ENCODE measurements around the gene VSTM2B.

The VSTM2B gene

DNA sequence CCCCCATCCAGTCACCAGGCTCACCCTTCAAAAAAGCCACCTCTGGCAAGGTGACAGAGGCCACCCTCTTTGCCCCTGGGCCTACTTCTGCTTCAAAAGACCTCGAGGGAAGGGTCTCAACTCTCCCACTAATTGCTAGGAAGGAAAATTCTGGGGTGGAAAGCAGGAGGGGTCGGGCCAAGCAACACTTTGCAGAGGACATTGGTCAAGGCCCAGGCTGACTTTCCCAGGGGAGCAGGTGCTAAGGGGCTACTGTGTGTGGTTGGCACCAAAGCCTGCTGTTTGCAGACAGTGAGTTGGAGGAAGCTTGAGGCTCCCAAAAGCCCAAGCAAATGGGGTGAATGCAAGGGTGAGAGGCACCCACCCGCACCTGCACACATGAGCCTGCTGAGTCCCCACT lies 28.6 kb upstream of the VSTM2B start:
- no peak for DNase-seq (ENCODE audit: low read depth)

DNA sequence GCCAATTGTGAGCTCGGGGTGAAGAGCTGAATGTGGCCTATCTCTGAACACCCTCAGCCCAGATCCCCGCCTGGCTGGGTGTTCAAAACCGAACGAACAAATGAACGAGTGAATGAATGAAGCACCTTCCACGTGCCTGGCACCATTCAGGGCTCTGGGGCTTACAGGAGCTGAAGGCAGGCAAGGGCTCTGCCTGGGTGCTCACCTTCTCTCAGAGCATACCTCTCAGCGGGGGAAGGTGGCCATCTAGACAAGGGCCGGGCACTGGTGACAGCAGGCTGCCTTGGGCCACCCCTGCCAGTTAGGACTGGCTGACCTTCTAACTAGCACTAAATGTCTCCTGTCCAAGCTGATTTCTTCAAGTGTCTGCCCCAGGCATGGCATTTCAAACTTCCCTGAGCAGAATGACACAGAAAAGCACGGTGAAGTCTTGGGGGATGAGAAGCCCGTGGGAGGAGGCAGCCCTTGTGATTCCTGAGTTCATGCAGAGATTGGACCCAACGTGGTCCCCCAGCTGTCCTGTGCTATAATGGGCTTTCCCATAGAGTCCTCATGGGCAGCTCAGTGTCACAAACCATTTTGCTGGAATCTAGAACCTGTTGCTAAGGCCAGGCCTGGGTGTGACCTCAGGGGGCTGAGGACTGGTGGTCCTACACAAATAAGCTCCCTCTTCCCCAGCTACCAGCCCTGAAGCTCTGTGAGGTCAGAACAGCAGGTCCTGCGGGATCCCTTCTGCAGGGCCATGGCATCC lies 27.9 kb upstream of the VSTM2B start:
- no peak for DNase-seq (ENCODE audit: low read depth)

DNA sequence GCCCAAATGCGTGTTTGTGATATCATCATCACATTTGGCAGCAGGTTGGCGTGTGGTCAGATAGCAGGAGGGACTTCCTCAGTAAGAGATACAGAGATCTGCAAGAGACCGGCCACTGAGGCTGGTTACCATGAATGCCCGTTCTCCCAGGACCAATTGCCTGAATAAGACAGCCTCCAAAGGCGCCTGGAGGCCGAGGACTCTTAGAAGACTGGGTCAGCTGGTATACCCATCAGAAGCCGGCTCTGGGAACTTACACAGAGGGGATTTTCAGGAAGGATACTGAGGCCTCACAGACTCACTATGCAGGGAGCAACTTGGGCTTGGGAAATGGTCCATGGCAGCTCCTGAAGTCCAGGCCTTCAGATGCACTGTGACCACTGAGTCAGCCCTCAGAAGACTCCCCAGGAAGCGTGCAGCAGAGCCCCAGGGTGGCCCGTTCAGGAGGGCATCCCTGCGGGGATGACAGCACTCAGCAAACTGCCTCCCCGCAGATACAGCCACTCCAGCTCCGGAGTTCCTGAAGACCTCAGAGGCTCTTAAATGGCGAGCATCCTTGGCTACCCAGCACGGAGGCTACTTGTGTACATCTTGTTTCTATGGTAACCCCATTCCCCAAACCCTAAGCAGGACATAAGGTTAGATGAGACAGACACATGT lies 26.4 kb upstream of the VSTM2B start:
- DNase-seq (ENCODE audit: low read depth) = no peak

DNA sequence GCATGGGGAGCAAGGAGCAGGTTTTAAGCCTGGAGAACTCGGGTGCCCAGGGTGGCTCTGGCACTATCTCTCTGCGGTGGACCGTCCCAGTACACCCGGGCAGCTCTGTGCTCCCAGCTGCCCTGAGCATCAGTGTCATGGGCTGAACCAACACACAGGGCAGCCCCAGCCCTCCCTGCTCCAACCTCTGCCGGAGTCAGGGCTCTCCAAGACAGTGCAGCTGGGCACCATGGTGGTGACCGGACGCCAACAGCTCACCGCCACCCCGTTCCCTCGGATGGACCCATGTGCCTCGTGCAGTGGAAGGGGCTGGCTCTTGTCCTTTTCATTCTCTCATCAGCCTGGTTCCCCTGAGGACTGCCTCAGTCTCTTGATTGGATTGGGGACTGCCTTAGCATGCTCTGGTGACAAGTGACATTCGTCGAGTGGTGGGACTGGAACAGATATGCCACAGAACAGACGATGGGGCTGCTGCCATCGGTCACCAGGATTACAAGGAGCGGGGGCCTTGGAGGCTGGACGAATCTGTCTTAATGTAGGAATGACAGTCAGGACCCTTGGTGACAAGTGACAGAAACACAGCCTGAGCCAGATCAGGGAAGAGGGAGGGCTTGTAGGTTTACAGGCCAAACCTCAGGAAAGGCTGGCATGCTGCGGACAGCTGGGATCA lies 25.7 kb upstream of the VSTM2B start:
- DNase-seq (ENCODE audit: low read depth) = no peak

DNA sequence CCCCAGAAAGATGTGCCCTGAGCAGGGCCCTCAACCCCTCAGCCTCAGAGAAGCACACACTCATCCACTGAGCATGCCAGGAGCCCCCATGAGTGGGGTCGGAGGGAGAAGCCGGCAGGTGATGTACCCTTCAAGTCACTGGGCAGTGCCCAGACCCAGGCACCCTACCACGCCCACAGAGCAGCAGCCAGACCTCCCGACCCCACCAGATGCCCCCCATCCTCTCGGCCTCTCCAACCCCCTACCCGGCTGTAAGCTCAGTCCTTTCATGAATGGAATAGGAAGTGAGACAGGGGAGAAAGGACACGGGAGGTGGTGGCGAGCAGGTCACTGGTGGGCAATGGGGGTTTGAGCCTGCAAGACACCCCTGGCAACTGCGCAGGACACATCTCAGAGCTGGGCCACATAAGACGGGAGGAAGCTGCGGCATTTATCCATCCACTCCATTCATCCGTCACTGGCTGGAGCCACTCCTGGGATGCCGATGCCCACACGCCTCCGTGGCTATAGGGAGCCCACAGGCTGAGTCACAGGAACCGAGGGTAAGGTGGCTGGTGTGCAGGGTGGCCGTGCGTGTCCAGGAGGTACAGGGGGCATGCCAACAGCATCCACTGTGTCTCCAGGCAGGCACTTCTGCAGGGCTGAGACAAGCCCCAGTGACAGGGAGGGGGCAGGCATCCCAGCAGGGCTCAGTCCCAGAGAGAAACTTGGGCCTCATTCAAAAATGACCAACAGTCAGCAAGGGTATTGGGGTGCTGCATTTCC lies 23.8 kb upstream of the VSTM2B start:
- DNase-seq (ENCODE audit: low read depth) = no peak

DNA sequence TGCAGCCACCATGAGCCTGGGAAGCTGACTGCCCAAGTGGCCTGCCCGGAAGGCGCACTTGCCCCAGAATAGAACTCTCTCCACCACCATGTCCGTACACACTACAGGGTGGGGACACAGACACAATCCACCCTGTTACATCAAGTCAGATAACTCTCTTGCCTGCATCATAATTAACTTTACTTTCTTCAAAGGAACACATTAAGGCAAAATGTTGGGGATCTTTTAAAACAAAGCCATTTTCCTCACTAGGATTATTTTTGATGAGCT lies 23.3 kb upstream of the VSTM2B start:
- DNase-seq (ENCODE audit: low read depth) = no peak

DNA sequence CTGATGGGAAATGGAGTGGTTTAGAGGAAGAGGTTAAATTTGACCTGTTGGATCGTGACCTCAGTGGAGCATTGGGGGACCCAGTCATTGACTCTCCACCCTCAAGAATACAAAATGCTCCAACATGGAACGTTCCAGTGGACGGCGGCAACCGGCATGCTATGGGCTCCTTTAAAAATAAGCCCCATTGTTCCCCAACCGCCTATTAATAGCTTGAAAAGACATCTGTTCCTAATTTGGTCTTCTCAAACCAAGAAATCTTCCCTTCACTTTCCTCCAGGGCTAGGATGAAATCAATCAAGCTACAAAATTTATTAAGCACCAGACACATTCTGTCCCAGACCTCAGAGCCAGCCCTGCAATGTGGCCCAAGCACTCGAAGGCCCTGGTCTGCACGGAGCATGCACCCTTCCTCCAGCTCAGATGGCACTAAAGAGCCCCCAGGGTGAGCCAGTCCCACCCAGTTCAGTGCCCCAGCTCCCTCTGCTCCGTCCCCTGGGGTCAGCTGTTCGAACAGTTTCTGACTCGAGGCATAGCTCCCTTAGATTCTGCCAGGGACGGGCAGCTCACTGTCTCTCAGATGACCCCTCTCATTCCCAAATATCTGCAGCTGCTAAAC lies 22.5 kb upstream of the VSTM2B start:
- DNase-seq (ENCODE audit: low read depth) = no peak

DNA sequence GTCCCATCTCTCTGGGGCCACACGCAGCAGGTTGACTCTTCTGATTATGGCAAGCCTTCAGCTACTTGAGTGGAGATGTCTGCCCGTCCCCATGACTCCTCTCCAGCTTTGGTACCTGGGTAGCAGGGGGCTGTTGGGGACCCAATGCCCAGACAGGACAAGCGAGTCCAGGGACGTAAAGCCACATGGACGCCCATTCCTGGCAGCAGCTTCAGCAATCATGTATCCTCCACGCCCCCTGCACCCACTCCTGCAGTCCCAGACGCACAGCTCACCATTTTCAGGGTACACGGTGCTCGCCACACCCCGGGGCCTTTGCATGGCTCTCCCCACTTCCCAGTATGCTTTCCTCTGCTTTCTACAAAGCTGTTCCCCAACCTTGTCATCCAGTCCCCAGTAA lies 22.0 kb upstream of the VSTM2B start:
- DNase-seq (ENCODE audit: low read depth) = no peak

DNA sequence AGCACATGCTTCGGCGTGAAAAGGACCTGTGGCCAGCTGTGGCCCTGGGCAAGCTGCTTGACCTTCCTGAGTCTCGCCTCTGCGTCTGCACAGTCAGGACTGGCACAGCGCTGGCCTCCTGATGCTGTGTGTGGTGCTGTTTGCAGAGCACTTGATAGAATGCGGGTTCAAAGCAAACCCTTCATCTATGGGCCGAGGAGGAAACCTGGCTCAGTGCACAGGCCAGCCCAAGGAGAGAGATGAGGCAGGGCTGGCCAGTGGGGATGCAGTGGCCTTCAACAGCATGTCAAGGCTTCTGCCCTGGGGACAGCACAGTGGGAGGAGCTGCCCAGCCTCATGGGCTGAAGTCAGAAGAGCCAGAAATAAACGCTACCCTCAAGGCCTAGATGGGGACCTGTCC lies 21.3 kb upstream of the VSTM2B start:
- DNase-seq (ENCODE audit: low read depth) = no peak

DNA sequence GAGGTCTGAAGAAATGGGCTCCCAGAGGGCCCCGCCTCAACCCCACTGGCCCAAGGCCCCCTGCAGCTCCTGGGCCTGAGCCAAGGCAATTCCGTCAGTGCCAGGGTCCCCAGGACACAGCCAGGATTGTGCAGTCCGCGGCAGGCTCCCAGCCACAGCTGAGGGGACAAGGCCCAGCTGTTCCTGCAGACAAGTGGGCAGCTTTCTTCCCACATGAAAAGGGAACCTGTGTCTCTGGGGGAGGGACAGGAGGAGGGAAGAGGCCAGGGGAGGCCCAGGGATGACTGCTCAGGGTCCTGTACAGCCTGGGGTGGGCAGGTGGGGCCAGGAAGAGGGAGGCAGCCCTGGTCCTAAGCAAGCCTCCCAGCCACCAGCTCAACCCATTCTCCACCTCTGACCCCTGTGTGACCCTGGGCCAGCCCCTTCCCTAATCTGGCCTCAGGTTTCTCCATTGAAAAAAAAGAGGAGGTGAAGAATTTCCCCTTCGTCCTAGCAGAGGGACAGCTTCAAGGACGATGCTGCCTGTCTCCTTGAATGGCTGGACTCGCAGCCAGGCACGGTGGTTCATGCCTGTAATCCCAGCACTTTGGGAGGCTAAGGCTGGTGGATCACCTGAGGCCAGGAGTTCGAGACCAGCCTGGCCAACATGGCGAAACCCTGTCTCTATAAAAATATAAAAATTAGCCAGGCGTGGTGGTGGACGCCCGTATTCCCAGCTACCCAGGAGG lies 20.5 kb upstream of the VSTM2B start:
- no peak for DNase-seq (ENCODE audit: low read depth)

DNA sequence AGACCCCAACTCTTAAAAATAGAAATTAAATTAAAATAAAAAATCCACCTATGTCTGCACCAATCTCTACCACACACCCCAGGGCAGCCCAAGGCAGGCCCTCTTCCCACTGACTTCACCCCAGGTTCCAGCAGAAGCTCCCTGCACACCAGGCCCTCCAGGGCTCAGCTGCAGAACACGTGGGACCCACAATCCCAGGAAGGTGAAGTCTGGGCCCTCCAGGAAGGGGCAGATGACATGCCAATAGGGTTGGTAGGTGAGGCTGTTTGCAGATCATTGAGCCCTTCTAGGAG lies 19.2 kb upstream of the VSTM2B start:
- no peak for DNase-seq (ENCODE audit: low read depth)

DNA sequence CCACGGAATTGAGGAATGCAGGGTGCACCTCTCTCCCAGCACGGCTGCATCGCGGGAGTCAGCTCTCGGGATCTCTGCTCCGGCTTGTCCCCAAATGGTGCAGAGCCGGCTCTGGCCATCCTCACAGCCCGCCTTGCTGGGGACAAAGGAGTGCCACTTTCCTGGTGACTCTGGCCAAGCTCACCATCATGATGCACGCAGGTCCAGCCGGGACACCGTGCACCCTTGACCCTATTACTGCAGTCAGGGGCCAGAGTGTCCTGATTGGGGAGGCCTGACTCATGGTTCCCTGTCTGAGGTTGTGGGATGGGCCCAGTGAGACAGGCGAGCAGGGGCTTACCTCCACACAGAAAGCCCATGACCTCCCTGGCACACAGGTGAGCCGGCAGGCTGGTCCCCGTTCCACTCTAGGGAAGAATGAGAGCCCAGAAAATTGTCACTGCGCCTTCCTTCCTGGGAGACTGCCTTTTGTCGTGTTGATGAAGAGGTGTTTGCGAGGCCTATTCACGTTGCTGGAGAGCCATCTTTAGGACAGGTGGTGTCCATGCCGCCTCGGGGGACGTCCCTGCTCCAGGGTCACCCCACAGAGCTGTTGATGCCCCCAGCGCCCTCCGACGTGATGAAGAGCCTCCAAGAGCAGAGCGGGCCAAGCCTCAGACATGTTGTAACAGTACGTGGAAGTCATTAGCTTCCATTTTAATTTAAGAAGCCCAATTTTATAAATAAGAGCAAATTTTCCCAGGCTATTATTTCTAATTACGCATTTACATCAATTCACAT lies 18.5 kb upstream of the VSTM2B start:
- DNase-seq (ENCODE audit: low read depth) = no peak

DNA sequence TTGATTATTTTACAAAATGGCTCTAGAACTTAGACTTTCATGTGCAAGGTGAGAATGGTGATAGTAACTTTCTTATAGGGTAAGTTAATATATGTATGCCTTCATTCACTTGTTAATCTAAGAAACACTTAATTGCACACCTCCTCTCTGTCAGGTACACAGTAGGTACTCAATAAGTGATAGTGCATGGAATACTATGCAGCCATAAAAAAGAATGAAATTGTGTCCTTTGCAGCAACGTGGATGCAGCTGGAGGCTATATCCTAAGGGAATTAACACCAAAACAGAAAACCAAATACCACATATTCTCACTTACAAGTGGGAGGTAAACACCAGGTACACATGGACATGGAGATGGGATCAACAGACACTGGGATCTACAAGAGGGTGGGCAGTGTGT lies 17.6 kb upstream of the VSTM2B start:
- DNase-seq (ENCODE audit: low read depth) = no peak

DNA sequence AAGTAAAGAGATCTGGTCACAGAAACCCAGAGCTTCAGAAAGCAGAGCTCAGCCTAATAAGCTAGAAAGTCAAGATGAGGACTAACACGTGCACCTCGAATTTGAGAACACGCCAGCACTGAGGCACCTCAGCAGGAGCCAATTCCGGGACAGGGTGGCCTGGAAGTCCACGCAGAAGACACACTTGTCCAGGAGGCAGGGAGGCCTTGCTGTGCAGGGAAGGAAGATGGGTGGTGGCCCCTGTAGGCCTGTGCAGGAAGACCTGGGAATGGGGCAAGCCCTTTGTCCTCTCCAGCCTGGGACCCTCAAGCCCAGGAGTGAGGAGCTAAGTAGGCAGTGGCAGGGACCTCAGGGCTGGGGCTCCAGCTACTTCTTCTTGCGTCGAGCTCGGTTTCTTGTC lies 16.3 kb upstream of the VSTM2B start:
- DNase-seq (ENCODE audit: low read depth) = no peak

DNA sequence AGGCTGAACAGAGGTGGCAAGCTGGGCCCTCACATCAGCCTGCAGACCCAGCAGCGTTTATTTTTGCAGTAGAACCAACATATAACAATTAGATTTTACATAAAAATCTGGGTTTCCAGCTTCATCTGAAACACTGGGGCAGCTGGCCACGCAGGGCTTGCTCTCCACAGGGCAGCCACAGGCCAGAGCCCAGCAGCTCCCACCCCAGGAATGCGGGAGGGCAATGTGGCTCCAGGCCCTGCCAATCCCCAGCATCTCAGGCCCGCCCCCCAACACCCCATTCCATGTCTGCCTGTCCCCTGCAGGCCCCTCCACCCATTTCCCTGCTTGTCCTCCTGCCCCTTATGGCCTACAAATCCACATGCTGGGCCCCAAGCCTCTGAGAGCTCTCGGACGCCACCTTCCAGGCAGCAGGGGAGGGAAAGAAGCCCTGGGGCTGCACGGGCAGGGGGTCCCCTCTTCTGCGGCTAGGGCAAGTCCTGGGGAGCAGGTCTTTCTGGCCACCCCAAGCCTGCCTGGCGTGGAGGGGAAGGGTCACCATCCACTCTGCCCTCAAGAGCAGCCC lies 15.0 kb upstream of the VSTM2B start:
- DNase-seq (ENCODE audit: low read depth) = no peak

DNA sequence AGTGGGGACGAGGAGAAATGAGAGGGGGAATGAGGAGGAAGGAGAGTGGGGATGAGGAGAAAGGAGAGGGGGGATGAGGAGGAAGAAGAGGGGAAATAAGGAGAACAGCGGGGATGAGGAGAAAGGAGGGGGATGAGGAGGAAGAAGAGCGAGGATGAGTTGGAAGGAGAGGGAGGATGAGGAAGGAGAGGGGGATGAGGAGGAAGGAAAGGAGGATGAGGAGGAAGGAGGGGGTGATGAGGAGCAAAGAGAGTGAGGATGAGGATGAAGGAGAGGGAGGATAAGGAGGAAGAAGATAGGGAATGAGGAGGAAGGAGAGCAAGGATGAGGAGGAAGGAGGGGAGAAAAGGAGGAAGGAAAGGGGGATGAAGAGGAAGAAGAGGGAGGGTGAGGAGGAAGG lies 14.0 kb upstream of the VSTM2B start:
- no peak for DNase-seq (ENCODE audit: low read depth)

DNA sequence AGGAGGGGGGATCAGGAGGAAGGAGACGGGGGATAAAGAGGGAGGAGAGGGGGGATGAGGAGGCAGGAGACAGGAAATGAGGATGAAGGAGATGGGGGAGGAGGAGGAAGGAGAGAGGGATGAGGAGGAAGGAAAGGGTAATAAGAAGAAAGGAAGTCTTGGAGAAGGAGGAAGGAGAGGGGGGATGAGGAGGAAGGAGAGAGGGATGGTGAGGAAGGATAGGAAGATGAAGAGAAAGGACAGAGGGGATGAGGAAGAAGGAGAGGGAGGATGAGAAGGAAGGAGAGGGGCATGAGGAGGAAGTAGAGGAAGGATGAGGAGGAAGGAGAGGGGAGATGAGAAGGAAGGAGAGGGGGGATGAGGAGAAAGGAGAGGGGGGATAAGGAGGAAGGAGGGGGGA lies 13.0 kb upstream of the VSTM2B start:
- no peak for DNase-seq (ENCODE audit: low read depth)

DNA sequence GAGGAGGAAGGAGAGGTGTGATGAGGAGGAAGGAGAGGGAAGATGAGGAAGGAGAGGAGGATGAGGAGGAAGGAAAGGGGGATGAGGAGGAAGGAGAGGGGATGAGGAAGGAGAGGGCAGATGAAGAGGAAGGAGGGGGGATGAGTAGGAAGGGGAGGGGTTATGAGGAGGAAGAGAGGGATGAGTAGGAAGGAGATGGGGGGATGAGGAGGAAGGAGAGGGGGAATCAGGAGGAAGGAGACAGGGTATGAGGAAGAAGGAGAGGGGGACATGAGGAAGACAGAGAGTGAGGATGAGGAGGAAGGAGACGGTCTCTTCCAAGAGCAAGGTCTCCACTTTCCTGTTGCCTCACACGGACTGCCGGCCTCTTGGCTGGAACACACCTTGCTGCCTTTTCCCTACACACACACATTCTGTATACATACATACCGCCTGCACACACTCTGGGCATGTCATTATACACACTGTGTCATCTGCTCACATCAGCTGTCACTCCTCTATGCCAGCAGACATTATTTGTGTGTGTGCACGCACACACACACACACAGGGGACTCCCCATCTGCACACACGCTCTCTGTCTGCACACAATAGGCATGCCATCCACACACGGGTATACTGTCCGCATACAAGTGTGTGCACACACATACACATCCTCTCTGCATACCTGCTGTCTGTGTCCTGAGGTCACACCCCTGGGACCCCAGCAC lies 11.1 kb upstream of the VSTM2B start:
- DNase-seq (ENCODE audit: low read depth) = no peak

DNA sequence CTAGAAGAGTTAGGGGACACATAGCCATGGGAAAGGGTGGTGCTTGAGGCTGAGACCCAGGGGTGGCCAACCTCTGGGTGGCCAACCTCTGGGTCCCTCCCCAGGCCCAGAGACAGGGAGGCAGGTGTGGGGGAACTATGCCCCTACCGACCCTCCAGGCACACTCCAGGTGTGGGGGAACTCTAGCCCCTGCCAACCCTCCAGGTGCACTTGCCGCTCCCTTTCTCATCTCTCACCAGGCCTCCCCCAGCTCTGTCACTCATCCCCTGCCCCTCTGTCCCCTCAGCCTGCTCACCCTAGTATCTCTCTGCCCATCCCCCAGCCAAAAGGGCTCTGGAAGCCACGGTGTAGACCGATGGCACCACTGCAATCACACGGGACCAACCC lies 10.6 kb upstream of the VSTM2B start:
- no peak for DNase-seq (ENCODE audit: low read depth)

DNA sequence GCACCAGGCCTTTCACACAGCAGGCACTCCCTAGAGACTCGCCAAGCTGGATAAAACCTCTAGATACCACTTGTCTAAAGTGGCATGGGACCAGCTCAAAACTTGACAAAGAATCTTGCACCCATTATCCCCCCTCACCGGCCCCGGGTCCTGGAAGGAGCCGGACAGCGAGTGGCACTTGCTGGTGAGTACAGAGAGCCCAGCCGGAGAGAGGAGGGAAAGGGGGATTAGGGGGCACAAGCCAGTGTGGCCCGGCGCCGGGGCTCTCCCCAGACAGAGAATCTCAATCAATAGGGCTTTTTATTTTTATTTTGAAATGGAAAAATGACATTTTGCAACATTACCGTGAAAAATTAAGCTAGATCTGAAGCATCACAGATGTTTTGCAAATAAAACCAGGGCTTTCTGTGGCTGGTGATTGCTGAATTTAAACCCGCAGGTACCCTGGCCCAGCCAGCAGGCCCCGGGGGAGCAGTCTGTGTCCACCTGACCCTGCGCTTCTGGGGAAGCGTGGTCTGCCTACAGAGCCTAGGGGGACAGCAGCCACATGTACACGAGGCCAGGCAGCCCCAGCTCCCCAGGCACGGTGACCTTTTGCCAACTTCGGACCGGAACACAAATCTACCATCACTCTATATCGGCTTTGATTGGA lies 10.0 kb upstream of the VSTM2B start:
- no peak for DNase-seq (ENCODE audit: low read depth)
